ENCODE measurements around the gene TCF15. TPM values are rescaled to one million over a fixed set of nuclear protein-coding genes. Genes with fewer than 3 reads are reported as not detected.

The TCF15 gene
- total RNA-seq, 6 donors from 2014 or later = 0.14 to 1.4 (median 0.39) TPM; not detected in 1

DNA sequence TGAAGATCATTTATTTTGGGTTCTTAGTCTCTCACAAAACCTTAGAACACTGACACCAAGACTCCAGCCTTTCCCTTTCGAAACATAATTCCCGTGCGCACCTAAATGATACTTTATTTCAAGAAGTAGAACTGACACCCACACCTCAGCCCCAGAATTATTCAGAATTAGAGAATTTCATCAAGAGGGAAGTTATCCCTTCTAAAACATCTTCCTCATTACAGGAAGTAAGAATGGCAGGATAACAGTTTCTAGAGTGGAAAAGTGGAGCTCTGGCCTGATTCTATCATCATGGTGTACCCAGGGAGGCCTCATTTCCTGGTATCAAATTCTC lies 44.3 kb upstream of the TCF15 start:
- Histone ChIP-seq H3K27me3 (no peaks in the 10 kb centered on the region), H3K27ac (peak overlapping the region in 2 of 4 donors; percentile 88 to 95), H3K9me3 (no peaks in the 10 kb centered on the region), H3K4me1 (peaks cover 16 to 38% (median 22%) of the 10 kb centered on the region in 4 donors), H3K36me3 (peaks cover 0 to 13% (median 3%) of the 10 kb centered on the region in 4 donors), H3K4me3 (no peak overlapping the region)
- DNase-seq (no peak), ATAC-seq (ENCODE audit: low FRiP score in 2 of 2) (no peak)
- no peak for TF ChIP-seq EP300 (IDR thresholded peaks at IDR 0.05)
- TF ChIP-seq, protein P1, sequence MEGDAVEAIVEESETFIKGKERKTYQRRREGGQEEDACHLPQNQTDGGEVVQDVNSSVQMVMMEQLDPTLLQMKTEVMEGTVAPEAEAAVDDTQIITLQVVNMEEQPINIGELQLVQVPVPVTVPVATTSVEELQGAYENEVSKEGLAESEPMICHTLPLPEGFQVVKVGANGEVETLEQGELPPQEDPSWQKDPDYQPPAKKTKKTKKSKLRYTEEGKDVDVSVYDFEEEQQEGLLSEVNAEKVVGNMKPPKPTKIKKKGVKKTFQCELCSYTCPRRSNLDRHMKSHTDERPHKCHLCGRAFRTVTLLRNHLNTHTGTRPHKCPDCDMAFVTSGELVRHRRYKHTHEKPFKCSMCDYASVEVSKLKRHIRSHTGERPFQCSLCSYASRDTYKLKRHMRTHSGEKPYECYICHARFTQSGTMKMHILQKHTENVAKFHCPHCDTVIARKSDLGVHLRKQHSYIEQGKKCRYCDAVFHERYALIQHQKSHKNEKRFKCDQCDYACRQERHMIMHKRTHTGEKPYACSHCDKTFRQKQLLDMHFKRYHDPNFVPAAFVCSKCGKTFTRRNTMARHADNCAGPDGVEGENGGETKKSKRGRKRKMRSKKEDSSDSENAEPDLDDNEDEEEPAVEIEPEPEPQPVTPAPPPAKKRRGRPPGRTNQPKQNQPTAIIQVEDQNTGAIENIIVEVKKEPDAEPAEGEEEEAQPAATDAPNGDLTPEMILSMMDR (IDR thresholded peaks at IDR 0.05) = no peak
- no peak for TF ChIP-seq POLR2AphosphoS5 (IDR thresholded peaks at IDR 0.05)
- TF ChIP-seq POLR2A (IDR thresholded peaks at IDR 0.05) = no peak
- 86 to 99% methylated on average over 3 of the region's 3 CpGs for WGBS, 2 donors

DNA sequence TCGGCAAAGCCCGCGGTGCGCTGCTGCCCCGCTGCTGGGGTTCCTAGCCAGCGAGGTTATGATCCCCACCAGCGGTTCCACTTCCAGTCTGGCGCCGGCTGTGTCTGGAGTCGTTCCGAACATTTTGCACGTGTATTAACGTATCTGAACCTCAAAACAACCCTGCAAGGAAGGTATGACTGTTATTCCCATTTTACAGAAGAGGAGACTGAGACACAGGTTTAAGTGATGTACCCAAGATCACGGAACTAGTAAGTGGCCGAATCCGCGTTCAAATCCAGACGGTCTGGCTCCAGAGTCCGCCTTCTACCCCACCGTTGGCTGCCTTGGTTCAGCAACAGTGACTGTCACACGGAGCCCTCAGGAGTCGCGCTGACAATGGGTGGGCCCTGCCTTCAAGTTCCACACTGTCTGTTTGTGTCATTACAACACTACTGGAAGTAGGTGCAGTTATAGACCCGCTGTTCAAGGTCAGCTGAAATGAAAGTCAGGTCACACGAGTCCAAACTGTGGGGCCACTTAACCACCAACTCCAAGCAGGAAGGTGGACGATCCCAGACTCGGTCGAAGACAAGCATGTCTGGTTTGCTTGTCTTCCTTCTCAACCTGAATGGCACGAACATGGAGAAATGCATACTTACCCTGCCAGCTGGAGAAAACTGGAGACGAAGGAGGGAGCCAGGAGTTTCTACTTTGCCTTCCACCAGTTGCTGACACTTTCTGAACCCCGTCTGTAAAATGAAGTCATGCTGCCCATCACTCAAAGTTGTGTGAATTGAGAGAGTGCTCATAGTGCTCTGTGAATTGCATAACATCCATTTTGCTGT lies 43.7 kb upstream of the TCF15 start:
- Histone ChIP-seq H3K4me1 (peaks cover 16 to 38% (median 20%) of the 10 kb centered on the region in 4 donors), H3K36me3 (peaks cover 0 to 19% (median 6%) of the 10 kb centered on the region in 4 donors), H3K27ac (peak overlapping the region; percentile 80 to 95 (median 86)), H3K27me3 (no peaks in the 10 kb centered on the region), H3K4me3 (peak overlapping the region; percentile 30 to 87 (median 84)), H3K9me3 (no peaks in the 10 kb centered on the region)
- 21 to 27% methylated on average over 26 to 31 of the region's 31 CpGs for WGBS, 2 donors
- no peak for ATAC-seq (ENCODE audit: low FRiP score in 2 of 2)
- peak in 1 of 2 donors; percentile 26 for DNase-seq
- no peak for TF ChIP-seq POLR2A (IDR thresholded peaks at IDR 0.05)
- TF ChIP-seq POLR2AphosphoS5 (IDR thresholded peaks at IDR 0.05) = no peak
- no peak for TF ChIP-seq EP300 (IDR thresholded peaks at IDR 0.05)
- TF ChIP-seq, protein P1 (IDR thresholded peaks at IDR 0.05) = no peak

DNA sequence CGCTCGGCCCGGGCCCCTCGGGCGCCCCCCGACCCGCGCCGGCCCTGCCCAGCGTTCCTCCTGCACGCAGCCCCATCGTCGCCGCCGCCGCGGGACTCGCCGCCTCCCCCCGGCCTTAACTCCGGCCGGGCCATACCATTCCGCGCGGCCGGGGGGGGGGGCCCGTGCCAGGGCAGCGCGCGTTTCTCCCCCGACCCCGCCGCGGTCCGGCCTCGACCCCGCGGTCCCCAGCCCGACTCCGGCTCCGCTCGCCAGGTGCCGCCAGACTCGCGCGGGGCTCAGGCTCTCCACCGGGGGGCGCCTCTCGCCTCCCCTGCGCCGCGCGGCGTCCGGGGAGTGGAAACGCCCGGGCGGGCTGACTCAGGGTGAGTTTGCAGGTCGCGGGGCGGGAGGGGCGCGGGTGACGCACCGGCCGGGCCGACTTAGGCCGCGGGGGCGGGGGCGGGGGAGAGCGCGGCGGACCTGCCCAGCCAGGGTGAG lies 43.0 kb upstream of the TCF15 start, which contains the start of gene SRXN1:
Gene SRXN1, minus strand, starts transcription at position 91 of the 480 bp plus-strand sequence. Its CDS starts 15 bp downstream, at position 76.
- Histone ChIP-seq H3K27me3 (no peaks in the 10 kb centered on the region), H3K4me1 (peaks cover 16 to 38% (median 20%) of the 10 kb centered on the region in 4 donors), H3K4me3 (peak within 1 kb of the TSS; percentile 81 to 87 (median 84)), H3K9me3 (no peaks in the 10 kb centered on the region), H3K27ac (peak within 1 kb of the TSS; percentile 80 to 95 (median 86)), H3K36me3 (peaks cover 5 to 25% (median 13%) of the 10 kb centered on the region in 4 donors)
- 2% methylated on average over 18 of the region's 74 CpGs; no CpG with 5 or more reads in 1 of the 2 donors for WGBS, 2 donors
- TF ChIP-seq POLR2AphosphoS5 (IDR thresholded peaks at IDR 0.05) (peak; percentile 14 to 64), POLR2A (IDR thresholded peaks at IDR 0.05) (peak in 2 of 4 donors; percentile 60 to 78), EP300 (IDR thresholded peaks at IDR 0.05) (no peak)
- TF ChIP-seq, protein P1 (IDR thresholded peaks at IDR 0.05) = peak; percentile 57 to 87 (median 76)
- DNase-seq = peak; percentile 95 to 98
- ATAC-seq (ENCODE audit: low FRiP score in 2 of 2) = peak; percentile 90 to 97

DNA sequence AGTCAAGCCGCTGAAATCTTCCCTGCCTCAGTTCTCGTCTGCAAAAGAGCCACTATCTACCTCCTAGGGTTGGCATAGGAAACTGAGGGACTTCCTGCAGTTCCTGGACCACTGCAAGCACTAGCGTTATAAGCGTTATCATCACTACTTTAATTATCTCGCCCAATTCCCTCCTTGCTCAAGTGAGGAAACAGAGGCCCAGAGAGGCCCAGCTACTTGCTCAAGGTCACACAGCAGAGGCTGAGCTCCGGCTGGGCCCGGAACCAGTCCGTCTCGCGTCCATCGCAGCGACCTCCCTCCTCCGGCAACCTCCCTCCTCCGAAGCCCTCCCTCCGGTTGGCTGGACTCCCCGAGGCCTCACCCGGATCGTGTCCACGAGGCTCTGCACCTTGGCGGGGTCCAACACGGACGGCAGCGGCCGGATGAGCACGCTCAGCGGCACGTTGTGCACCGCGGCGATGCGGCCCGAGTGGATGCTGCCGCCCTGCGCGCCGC lies 42.6 kb upstream of the TCF15 start:
- peaks cover 16 to 38% (median 20%) of the 10 kb centered on the region in 4 donors for H3K4me1 ChIP-seq
- no peaks in the 10 kb centered on the region for H3K9me3 ChIP-seq
- peak overlapping the region; percentile 80 to 95 (median 86) for H3K27ac ChIP-seq
- ATAC-seq (ENCODE audit: low FRiP score in 2 of 2) = peak in 1 of 2 donors; percentile 30
- H3K4me3 ChIP-seq = peak overlapping the region; percentile 81 to 87 (median 84)
- 4% methylated on average over 7 to 18 of the region's 36 CpGs for WGBS, 2 donors
- TF ChIP-seq POLR2A (IDR thresholded peaks at IDR 0.05) (no peak), POLR2AphosphoS5 (IDR thresholded peaks at IDR 0.05) (no peak), EP300 (IDR thresholded peaks at IDR 0.05) (no peak)
- TF ChIP-seq, protein P1 (IDR thresholded peaks at IDR 0.05) = no peak
- no peaks in the 10 kb centered on the region for H3K27me3 ChIP-seq
- peaks cover 10 to 30% (median 18%) of the 10 kb centered on the region in 4 donors for H3K36me3 ChIP-seq
- DNase-seq = peak in 1 of 2 donors; percentile 23

Data from upper lobe of left lung (tissue), 6 donors.